A549 (cell line): ENCODE measurements around the gene CD81.

ENCODE experiments used
- KDM1A ChIP-seq: fragments of 200-600 bp; sonication (generic); IDR thresholded peaks from 2 replicates; pipeline ENCODE4 v1.6.1; 2016; ENCODE audit warnings: low read depth, mild to moderate bottlenecking
- NR3C1 ChIP-seq: fragments of >200 bp; sonication (Bioruptor Twin); formaldehyde crosslinking; IDR thresholded peaks from 3 replicates; pipeline ENCODE4 v1.6.1; 2017
- POLR2A ChIP-seq: IDR thresholded peaks from 2 replicates; pipeline ENCODE4 v1.6.1; 2012; ENCODE audit warnings: mild to moderate bottlenecking, low read length
- REST ChIP-seq: fragments of 200-600 bp; sonication (generic); IDR thresholded peaks from 2 replicates; pipeline ENCODE4 v1.6.1; 2016; ENCODE audit warnings: antibody characterized with exemption, mild to moderate bottlenecking, moderate library complexity
- SMC3 ChIP-seq: fragments of >200 bp; sonication (Bioruptor Twin); formaldehyde crosslinking; IDR thresholded peaks from 3 replicates; pipeline ENCODE4 v1.6.1; 2018; ENCODE audit warnings: inconsistent platforms
- TF ChIP-seq, protein P1 (sequence below): fragments of >200 bp; sonication (Bioruptor Twin); formaldehyde crosslinking; IDR thresholded peaks from 3 replicates; pipeline ENCODE4 v1.5.1; 2016

DNA sequence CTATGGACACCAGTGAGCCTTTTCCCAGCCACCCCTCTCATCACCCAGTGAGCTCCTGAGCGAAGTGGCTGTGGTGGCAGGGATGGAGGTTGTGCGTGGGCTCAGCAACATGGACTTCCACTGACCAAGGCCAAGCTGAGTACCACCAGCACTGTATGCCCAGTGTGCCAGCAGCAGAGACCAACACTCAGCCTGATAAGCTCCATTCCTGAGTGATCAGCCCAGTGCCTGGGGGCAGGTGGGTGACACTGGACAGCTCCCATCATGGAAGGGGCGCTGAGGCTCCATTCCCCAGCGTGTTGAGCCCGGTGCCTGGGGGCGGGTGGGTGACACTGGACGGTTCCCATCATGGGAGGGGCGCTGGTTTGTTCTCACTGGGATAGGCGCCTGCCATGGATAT is 17.6 kb upstream of the CD81 start:
- TF ChIP-seq, protein P1, sequence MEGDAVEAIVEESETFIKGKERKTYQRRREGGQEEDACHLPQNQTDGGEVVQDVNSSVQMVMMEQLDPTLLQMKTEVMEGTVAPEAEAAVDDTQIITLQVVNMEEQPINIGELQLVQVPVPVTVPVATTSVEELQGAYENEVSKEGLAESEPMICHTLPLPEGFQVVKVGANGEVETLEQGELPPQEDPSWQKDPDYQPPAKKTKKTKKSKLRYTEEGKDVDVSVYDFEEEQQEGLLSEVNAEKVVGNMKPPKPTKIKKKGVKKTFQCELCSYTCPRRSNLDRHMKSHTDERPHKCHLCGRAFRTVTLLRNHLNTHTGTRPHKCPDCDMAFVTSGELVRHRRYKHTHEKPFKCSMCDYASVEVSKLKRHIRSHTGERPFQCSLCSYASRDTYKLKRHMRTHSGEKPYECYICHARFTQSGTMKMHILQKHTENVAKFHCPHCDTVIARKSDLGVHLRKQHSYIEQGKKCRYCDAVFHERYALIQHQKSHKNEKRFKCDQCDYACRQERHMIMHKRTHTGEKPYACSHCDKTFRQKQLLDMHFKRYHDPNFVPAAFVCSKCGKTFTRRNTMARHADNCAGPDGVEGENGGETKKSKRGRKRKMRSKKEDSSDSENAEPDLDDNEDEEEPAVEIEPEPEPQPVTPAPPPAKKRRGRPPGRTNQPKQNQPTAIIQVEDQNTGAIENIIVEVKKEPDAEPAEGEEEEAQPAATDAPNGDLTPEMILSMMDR, result no peak
- TF ChIP-seq KDM1A, result no peak
- no peak for TF ChIP-seq POLR2A
- no peak for TF ChIP-seq NR3C1
- no peak for TF ChIP-seq SMC3
- TF ChIP-seq REST, result no peak
